Parathyroid adenoma (tissue), 2 donors: ENCODE measurements around the gene STAM.

ENCODE experiments used
- H2AFZ ChIP-seq: fragments of 300-600 bp; sonication (generic); one replicate; pipeline ENCODE4 v1.7.0; 2017; ENCODE audit warnings: antibody characterized with exemption, mild to moderate bottlenecking
- H3K27ac ChIP-seq: fragments of 300-600 bp; sonication (generic); one replicate; pipeline ENCODE4 v1.7.0; 2017
- H3K27me3 ChIP-seq: fragments of 300-600 bp; sonication (generic); one replicate; pipeline ENCODE4 v1.7.0; 2017; ENCODE audit warnings: low read length; ENCODE audit not compliant: control insufficient read depth, insufficient read depth
- H3K36me3 ChIP-seq: fragments of 300-600 bp; sonication (generic); one replicate; pipeline ENCODE4 v1.7.0; 2017; ENCODE audit warnings: low read length; ENCODE audit not compliant: control insufficient read depth, insufficient read depth
- H3K4me1 ChIP-seq: fragments of 300-600 bp; sonication (generic); one replicate; pipeline ENCODE4 v1.7.0; 2017; ENCODE audit warnings: control low read depth
- H3K4me2 ChIP-seq: fragments of 300-600 bp; sonication (generic); one replicate; pipeline ENCODE4 v1.7.0; 2017; ENCODE audit warnings: low read length
- H3K4me3 ChIP-seq: fragments of 300-600 bp; sonication (generic); one replicate; pipeline ENCODE4 v1.7.0; 2017; ENCODE audit warnings: low read depth, low read length
- H3K79me2 ChIP-seq: fragments of 300-600 bp; sonication (generic); one replicate; pipeline ENCODE4 v1.7.0; 2017; ENCODE audit warnings: control low read depth
- H3K9ac ChIP-seq: fragments of 300-600 bp; sonication (generic); one replicate; pipeline ENCODE4 v1.7.0; 2017; ENCODE audit warnings: mild to moderate bottlenecking
- H3K9me3 ChIP-seq: fragments of 300-600 bp; sonication (generic); one replicate; pipeline ENCODE4 v1.7.0; 2017; ENCODE audit warnings: low read length; ENCODE audit not compliant: control insufficient read depth
- TF ChIP-seq, protein P1 (sequence below): fragments of 300-600 bp; sonication (generic); IDR thresholded peaks from one replicate; pipeline ENCODE4 v1.7.0; 2017; ENCODE audit warnings: antibody characterized with exemption, mild to moderate bottlenecking
- donor health status: primary hyperparathyroidism.

The STAM gene

GRCh38 chr10:17669185-17669872 lies 25.4 kb downstream of the STAM start:
- TF ChIP-seq, protein P1, sequence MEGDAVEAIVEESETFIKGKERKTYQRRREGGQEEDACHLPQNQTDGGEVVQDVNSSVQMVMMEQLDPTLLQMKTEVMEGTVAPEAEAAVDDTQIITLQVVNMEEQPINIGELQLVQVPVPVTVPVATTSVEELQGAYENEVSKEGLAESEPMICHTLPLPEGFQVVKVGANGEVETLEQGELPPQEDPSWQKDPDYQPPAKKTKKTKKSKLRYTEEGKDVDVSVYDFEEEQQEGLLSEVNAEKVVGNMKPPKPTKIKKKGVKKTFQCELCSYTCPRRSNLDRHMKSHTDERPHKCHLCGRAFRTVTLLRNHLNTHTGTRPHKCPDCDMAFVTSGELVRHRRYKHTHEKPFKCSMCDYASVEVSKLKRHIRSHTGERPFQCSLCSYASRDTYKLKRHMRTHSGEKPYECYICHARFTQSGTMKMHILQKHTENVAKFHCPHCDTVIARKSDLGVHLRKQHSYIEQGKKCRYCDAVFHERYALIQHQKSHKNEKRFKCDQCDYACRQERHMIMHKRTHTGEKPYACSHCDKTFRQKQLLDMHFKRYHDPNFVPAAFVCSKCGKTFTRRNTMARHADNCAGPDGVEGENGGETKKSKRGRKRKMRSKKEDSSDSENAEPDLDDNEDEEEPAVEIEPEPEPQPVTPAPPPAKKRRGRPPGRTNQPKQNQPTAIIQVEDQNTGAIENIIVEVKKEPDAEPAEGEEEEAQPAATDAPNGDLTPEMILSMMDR: no peak
- Histone ChIP-seq H3K27me3 (no peaks in the 10 kb centered on the region), H3K9me3 (no peaks in the 10 kb centered on the region), H3K79me2 (peaks cover 4% of the 10 kb centered on the region), H3K9ac (no peak overlapping the region), H3K27ac (no peak overlapping the region), H2AFZ (no peak overlapping the region), H3K4me1 (peaks cover 14% of the 10 kb centered on the region), H3K4me2 (no peak overlapping the region), H3K36me3 (no peaks in the 10 kb centered on the region), H3K4me3 (no peak overlapping the region)

- H3K4me3 ChIP-seq: no peak overlapping the region
Observed at GRCh38 chr10:17671307-17671706, 27.4 kb downstream of the STAM start.

GRCh38 chr10:17673471-17674061 lies 29.6 kb downstream of the STAM start:
- TF ChIP-seq, protein P1: no peak
- peaks cover 4% of the 10 kb centered on the region for H3K79me2 ChIP-seq
- no peaks in the 10 kb centered on the region for H3K36me3 ChIP-seq
- H3K4me2 ChIP-seq: no peak overlapping the region
- peaks cover 14% of the 10 kb centered on the region for H3K4me1 ChIP-seq
- H3K4me3 ChIP-seq: no peak overlapping the region
- no peak overlapping the region for H3K27ac ChIP-seq
- no peaks in the 10 kb centered on the region for H3K27me3 ChIP-seq
- no peak overlapping the region for H3K9ac ChIP-seq
- no peaks in the 10 kb centered on the region for H3K9me3 ChIP-seq
- no peak overlapping the region for H2AFZ ChIP-seq

More at GRCh38 chr10:17671307-17671706, 27.4 kb downstream of the STAM start:
- TF ChIP-seq, protein P1: no peak
- no peaks in the 10 kb centered on the region for H3K9me3 ChIP-seq
- no peaks in the 10 kb centered on the region for H3K27me3 ChIP-seq
- no peak overlapping the region for H3K4me2 ChIP-seq
- H3K9ac ChIP-seq: no peak overlapping the region
- H3K36me3 ChIP-seq: no peaks in the 10 kb centered on the region
- no peak overlapping the region for H2AFZ ChIP-seq
- H3K27ac ChIP-seq: no peak overlapping the region
- H3K4me1 ChIP-seq: peaks cover 14% of the 10 kb centered on the region
- H3K79me2 ChIP-seq: peaks cover 6% of the 10 kb centered on the region

DNA sequence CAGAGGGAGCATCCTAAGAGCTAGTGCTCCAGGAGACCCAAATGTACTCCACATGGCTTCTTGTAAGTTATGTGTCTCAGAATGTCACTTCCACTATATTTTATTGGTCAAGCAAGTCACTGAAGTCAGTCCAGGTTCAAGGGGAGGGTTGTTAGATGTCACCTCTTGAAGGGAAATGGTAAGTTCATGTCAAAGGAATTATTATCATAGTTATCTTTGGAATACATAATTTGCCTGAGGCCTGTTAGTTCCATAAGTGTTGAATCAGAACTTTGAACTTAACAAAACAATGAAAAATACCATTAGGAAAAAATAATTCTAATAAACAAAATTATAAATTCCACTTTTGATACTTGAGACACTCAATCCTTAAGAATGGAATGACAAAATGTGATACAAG lies 30.6 kb downstream of the STAM start:
- no peaks in the 10 kb centered on the region for H3K9me3 ChIP-seq
- TF ChIP-seq, protein P1: no peak
- no peak overlapping the region for H2AFZ ChIP-seq
- peaks cover 11% of the 10 kb centered on the region for H3K79me2 ChIP-seq
- no peak overlapping the region for H3K4me3 ChIP-seq
- no peak overlapping the region for H3K9ac ChIP-seq
- peaks cover 14% of the 10 kb centered on the region for H3K4me1 ChIP-seq
- H3K4me2 ChIP-seq: no peak overlapping the region
- no peak overlapping the region for H3K27ac ChIP-seq
- H3K27me3 ChIP-seq: no peaks in the 10 kb centered on the region
- no peaks in the 10 kb centered on the region for H3K36me3 ChIP-seq

DNA sequence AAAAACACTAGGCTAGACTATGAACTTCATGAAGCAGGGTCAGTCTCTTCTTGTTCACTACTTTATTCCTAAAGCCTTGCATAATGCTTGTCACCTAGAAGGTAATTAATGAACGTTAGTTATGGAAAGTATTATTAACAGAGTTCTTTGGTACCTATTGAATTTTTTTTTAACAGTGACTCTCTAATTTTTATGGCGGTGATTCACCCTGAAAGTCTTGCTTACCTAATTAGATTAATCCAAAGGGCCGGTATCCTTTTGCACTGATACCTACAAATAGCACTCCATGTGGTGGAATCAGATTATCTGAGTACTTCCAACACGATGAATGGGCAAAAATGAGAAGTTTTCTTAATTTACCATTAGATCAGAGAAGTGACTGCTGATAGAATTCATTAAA lies 31.7 kb downstream of the STAM start:
- Histone ChIP-seq H3K4me1 (peaks cover 14% of the 10 kb centered on the region), H3K27ac (no peak overlapping the region), H2AFZ (no peak overlapping the region), H3K79me2 (peaks cover 16% of the 10 kb centered on the region), H3K4me3 (no peak overlapping the region), H3K4me2 (no peak overlapping the region), H3K27me3 (no peaks in the 10 kb centered on the region), H3K9me3 (no peaks in the 10 kb centered on the region), H3K36me3 (no peaks in the 10 kb centered on the region), H3K9ac (no peak overlapping the region)
- TF ChIP-seq, protein P1: no peak
